K562 treated with DMSO at 1 percent for 12 hours (cell line): ENCODE data around the gene PDGFA. TPM values are rescaled to one million over a fixed set of nuclear protein-coding genes. Genes with fewer than 3 reads are reported as not detected.

ENCODE experiments used
- total RNA-seq: library from RNA; unstranded; fragments of 300-600 nt; gene quantifications from 2 replicates; pipeline ENCODE4 v1.2.3, GENCODE V29; 2022; ENCODE audit not compliant: insufficient read depth

PDGFA gene
- 3.8 and 5.1 TPM in 2 replicates for total RNA-seq

DNA sequence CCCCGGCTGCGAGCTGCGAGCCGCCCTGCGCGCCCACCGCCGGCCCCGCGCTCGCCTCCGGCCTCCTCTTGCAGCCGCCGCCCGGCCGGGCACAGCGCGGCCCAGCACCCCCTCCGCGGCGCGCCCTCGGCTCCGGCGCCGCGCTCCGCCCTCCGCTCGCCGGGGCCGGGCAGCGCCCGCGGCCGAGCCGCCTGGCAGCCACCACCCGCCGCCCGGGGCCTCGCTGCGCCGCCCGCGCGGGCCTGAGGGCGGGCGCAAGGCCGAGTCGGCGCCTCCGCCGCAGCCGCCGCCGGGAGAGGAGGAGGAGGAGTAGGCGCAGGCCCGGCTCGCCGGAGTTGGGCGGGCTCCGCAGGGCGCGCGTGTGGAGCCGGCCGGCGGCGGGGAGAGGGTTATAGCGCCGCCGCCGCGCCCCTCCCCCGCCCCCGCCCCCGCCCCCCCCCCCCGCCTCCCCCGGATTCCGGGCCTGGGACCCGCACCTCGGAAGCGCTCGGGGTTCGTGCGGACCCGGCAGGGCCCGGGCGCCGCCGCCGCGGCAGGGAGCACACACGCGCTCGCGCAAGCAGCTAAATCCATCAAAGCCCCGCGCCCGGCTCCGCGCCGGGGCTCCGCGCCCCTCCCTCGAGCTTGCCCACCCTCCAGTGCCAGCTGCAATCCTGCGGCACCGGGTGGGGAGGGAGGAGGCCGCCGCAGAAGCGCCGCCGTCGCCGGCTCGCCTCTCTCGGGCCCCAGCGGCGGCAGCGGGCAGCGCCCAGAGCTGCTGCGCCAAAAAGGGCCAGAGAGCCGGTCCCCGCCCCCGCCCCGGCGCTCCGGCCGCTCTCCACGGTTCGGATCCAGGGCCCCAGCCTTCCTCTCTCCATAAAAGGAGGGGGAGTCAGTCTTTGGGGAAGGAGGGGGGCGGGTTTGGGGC, at the start of gene PDGFA:
Gene PDGFA, minus strand, starts transcription at position 363 of the 907 bp plus-strand sequence. CDS start 845 bp downstream, outside the sequence.

Other genes starting within 250 kb of the PDGFA start
- gene FOXL3, start 229.7 kb downstream of the PDGFA start, total RNA-seq, result not detected in 2 replicates
- 10.7 and 24.6 TPM in 2 replicates for gene DNAAF5, start 206.9 kb upstream of the PDGFA start, total RNA-seq
- 6.9 and 9.1 TPM in 2 replicates for gene PRKAR1B, start 207.4 kb upstream of the PDGFA start, total RNA-seq